Ascending aorta (tissue), 2 donors: ENCODE results near the gene ANKRD23. TPM values are rescaled to one million over a fixed set of nuclear protein-coding genes. Genes with fewer than 3 reads are reported as not detected.
"Not testable (repeated sequence)": the region's sequence is repeated elsewhere in the genome, so short reads cannot be mapped to it uniquely, and the experiment has no call there.

Source experiments
- DNase-seq, 2 donors: peaks; one replicate each; pipeline ENCODE4 v3.0.0-alpha.2; 2019; ENCODE audit warnings: low spot score in 2 of 2
- H3K27ac ChIP-seq, 2 donors: fragments of 200-600 bp; sonication (generic); one replicate each; pipeline ENCODE4 v1.5.1; 2016 to 2017; ENCODE audit warnings: mild to moderate bottlenecking in 1 of 2
- H3K27me3 ChIP-seq: fragments of 200-600 bp; sonication (generic); one replicate; pipeline ENCODE4 v1.5.1; 2017
- H3K36me3 ChIP-seq, 2 donors: fragments of 200-600 bp; sonication (generic); one replicate each; pipeline ENCODE4 v1.5.1; 2016
- H3K4me1 ChIP-seq, 2 donors: fragments of 200-600 bp; sonication (generic); one replicate each; pipeline ENCODE4 v1.5.1; 2016 to 2017; ENCODE audit warnings: mild to moderate bottlenecking in 1 of 2
- H3K4me3 ChIP-seq, 2 donors: fragments of 200-600 bp; sonication (generic); one replicate each; pipeline ENCODE4 v1.5.1; 2016 to 2017; ENCODE audit warnings: mild to moderate bottlenecking in 1 of 2
- H3K9me3 ChIP-seq, 2 donors: fragments of 200-600 bp; sonication (generic); one replicate each; pipeline ENCODE4 v1.5.1; 2016
- CTCF ChIP-seq, 3 experiments: fragments of 200-600 bp in 2 of 3; fragments of 450-650 bp in 1 of 3; sonication (generic) in 2 of 3; IDR thresholded peaks; one replicate each; pipeline ENCODE4 v1.5.1; 2016 to 2019; ENCODE audit warnings: antibody characterized with exemption in 3 of 3, mild to moderate bottlenecking in 1 of 3, moderate library complexity in 1 of 3
- intact Hi-C: fragments of 100-400 bp; cut with DNase I; formaldehyde crosslinking; loops from one replicate; pipeline ENCODE4 v1.15.1; 2023
- total RNA-seq: library from RNA; depleted of rRNA; stranded (reverse); fragments of >200 nt; gene quantifications from one replicate; pipeline ENCODE4 v1.1.0, GENCODE V29; 2016

Gene ANKRD23
- total RNA-seq, result 4.0 TPM

GRCh38 chr2:96843538-96844268 lies at the start of gene ANKRD23:
Gene ANKRD23, minus strand, starts transcription at chr2:96844021. Its CDS starts 29 bp downstream, at chr2:96843992.
- H3K4me3 ChIP-seq, result no peak within 1 kb of the TSS
- H3K9me3 ChIP-seq, result no peaks in the 10 kb centered on the region
- intact Hi-C loops, result no loop called here
- H3K27me3 ChIP-seq, result no peaks in the 10 kb centered on the region
- DNase-seq, result no peak
- TF ChIP-seq CTCF (IDR thresholded peaks at IDR 0.05), result no peak
- no peak within 1 kb of the TSS for H3K27ac ChIP-seq
- H3K36me3 ChIP-seq, result peaks cover 16 to 23% of the 10 kb centered on the region in 2 donors
- H3K4me1 ChIP-seq, result no peaks in the 10 kb centered on the region

DNA sequence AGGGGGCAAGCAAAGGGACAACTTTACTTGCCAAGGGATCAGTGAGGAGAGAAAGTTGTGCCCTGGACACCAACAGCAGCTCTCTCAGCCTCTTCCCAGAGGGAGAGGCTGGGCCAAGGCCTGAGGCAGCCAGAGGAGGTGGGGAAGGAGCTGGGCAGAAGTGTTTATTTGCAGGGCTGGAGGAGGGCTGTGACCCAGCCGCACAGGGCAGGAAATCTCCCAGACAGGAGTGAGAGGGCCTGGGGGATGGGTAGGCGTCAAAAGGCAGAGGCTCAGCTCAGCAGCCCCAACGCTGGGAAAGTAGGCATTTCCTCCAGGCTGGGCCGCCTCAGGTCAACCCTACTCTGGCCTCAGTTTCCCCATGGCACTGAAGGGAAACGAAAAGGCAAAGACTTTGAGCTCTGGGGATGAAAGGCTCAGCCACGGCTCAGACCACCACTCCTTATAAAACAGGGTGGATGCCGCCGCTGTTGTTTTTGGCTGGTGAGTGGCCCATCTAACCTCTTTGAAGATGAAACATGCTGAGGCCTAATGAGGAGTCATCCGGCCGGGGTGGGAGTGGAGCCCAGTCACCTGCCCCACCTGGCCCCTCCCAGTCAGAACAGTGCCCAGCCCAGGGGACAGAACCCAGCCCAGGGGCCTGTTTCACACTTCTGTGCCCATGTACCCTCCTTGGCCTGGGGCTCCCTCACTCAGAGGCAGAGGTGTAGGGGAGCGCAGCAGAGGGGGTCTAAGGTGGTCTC lies 47.9 kb upstream of the ANKRD23 start:
- H3K27me3 ChIP-seq, result no peaks in the 10 kb centered on the region
- intact Hi-C loops, result no loop called here
- H3K4me1 ChIP-seq, result peaks cover 28 to 48% of the 10 kb centered on the region in 2 donors
- no peaks in the 10 kb centered on the region for H3K9me3 ChIP-seq
- H3K36me3 ChIP-seq, result no peaks in the 10 kb centered on the region
- peak overlapping the region in 1 of 2 donors; percentile 11 for H3K4me3 ChIP-seq
- no peak for TF ChIP-seq CTCF (IDR thresholded peaks at IDR 0.05)
- no peak for DNase-seq
- H3K27ac ChIP-seq, result peak overlapping the region; percentile 64 to 74

- H3K36me3 ChIP-seq, result no peaks in the 10 kb centered on the region
- peaks cover 28 to 48% of the 10 kb centered on the region in 2 donors for H3K4me1 ChIP-seq
- H3K27ac ChIP-seq, result peak overlapping the region; percentile 64 to 74
- no peak for DNase-seq
- H3K4me3 ChIP-seq, result peak overlapping the region in 1 of 2 donors; percentile 11
- no peaks in the 10 kb centered on the region for H3K27me3 ChIP-seq
- no peak for TF ChIP-seq CTCF (IDR thresholded peaks at IDR 0.05)
- no peaks in the 10 kb centered on the region for H3K9me3 ChIP-seq
- intact Hi-C loops, result no loop called here
Measured at GRCh38 chr2:96890726-96891385, 47.0 kb upstream of the ANKRD23 start.

- no peak for DNase-seq
- Histone ChIP-seq H3K27me3 (no peaks in the 10 kb centered on the region), H3K4me3 (no peak overlapping the region), H3K9me3 (no peaks in the 10 kb centered on the region), H3K27ac (peak overlapping the region; percentile 64 to 74), H3K36me3 (no peaks in the 10 kb centered on the region), H3K4me1 (peaks cover 26 to 48% of the 10 kb centered on the region in 2 donors)
- TF ChIP-seq CTCF (IDR thresholded peaks at IDR 0.05), result no peak
- intact Hi-C loops, result no loop called here
Measured at GRCh38 chr2:96890252-96890651, 46.4 kb upstream of the ANKRD23 start.

- H3K27me3 ChIP-seq, H3K9me3 ChIP-seq, H3K27ac ChIP-seq, intact Hi-C loops, H3K36me3 ChIP-seq, DNase-seq, H3K4me3 ChIP-seq: not testable (repeated sequence)
- peaks cover 25 to 48% of the 10 kb centered on the region in 2 donors for H3K4me1 ChIP-seq
Measured at GRCh38 chr2:96889502-96889901, 45.7 kb upstream of the ANKRD23 start.
